Islet of Langerhans (tissue), 1 donor: ENCODE data around the gene UNK.
"Not testable (repeated sequence)": the region's sequence is repeated elsewhere in the genome, so short reads cannot be mapped to it uniquely, and the experiment has no call there.

ENCODE experiments used
- FAIRE-seq: peaks from one replicate; lab custom pipeline; 2011; peaks lifted over from hg19 to GRCh38; lab: Jason Lieb, UNC

Gene UNK

GRCh38 chr17:75807861-75808260, 23.3 kb downstream of the UNK start:
- no peak for FAIRE-seq

- no peak for FAIRE-seq
Measured at GRCh38 chr17:75808549-75808904, 23.9 kb downstream of the UNK start.

- FAIRE-seq: no peak
Measured at GRCh38 chr17:75808905-75809621, 24.5 kb downstream of the UNK start.

- FAIRE-seq: no peak
Measured at GRCh38 chr17:75809631-75810111, 25.1 kb downstream of the UNK start.

- no peak for FAIRE-seq
Measured at GRCh38 chr17:75810216-75810615, 25.6 kb downstream of the UNK start.

- not testable (repeated sequence) for FAIRE-seq
Measured at GRCh38 chr17:75810756-75811155, 26.1 kb downstream of the UNK start.

- no peak for FAIRE-seq
Measured at GRCh38 chr17:75811174-75811573, 26.6 kb downstream of the UNK start.

GRCh38 chr17:75812096-75813013, 27.7 kb downstream of the UNK start:
- no peak for FAIRE-seq

GRCh38 chr17:75813081-75814020, 28.7 kb downstream of the UNK start:
- no peak for FAIRE-seq

- FAIRE-seq: no peak
Measured at GRCh38 chr17:75814021-75814395, 29.4 kb downstream of the UNK start.

GRCh38 chr17:75814900-75815373, 30.3 kb downstream of the UNK start:
- FAIRE-seq: no peak

GRCh38 chr17:75815399-75815798, 30.8 kb downstream of the UNK start:
- no peak for FAIRE-seq

- no peak for FAIRE-seq
Measured at GRCh38 chr17:75816693-75817092, 32.1 kb downstream of the UNK start.

- FAIRE-seq: no peak
Measured at GRCh38 chr17:75817571-75817970, 33.0 kb downstream of the UNK start.

GRCh38 chr17:75818326-75818885, 33.8 kb downstream of the UNK start:
- FAIRE-seq: no peak

GRCh38 chr17:75819116-75819515, 34.5 kb downstream of the UNK start:
- FAIRE-seq: no peak

- no peak for FAIRE-seq
Measured at GRCh38 chr17:75819678-75820077, 35.1 kb downstream of the UNK start.

- no peak for FAIRE-seq
Measured at GRCh38 chr17:75820094-75821080, 35.8 kb downstream of the UNK start.

GRCh38 chr17:75821552-75821951, 36.9 kb downstream of the UNK start:
- FAIRE-seq: no peak

GRCh38 chr17:75822119-75822799, 37.7 kb downstream of the UNK start:
- FAIRE-seq: no peak
